Stimulated activated CD4-positive, alpha-beta T cell treated with anti-CD3 and anti-CD28 coated beads, Interleukin-4, amount 100 ng/mL, for 24 hours (primary cell): ENCODE results near the gene DUS1L.

Source experiments
- DNase-seq: peaks from one replicate; pipeline ENCODE4 v3.0.0-alpha.2; 2020

Gene DUS1L

GRCh38 chr17:82022310-82022980, 43.2 kb downstream of the DUS1L start, which contains the start of gene CENPX:
Gene CENPX, minus strand, starts transcription at chr17:82022878. Its CDS starts 17 bp downstream, at chr17:82022861.
- no peak for DNase-seq

GRCh38 chr17:82021900-82022309, 43.7 kb downstream of the DUS1L start:
- DNase-seq: no peak

- peak; percentile 57 for DNase-seq
These were observed 44.3 kb downstream of the DUS1L start for GRCh38 chr17:82021107-82021899.

- DNase-seq: no peak
These were observed 45.0 kb downstream of the DUS1L start for GRCh38 chr17:82020572-82021106.

GRCh38 chr17:82019690-82020571, 45.7 kb downstream of the DUS1L start:
- peak; percentile 64 for DNase-seq

DNA sequence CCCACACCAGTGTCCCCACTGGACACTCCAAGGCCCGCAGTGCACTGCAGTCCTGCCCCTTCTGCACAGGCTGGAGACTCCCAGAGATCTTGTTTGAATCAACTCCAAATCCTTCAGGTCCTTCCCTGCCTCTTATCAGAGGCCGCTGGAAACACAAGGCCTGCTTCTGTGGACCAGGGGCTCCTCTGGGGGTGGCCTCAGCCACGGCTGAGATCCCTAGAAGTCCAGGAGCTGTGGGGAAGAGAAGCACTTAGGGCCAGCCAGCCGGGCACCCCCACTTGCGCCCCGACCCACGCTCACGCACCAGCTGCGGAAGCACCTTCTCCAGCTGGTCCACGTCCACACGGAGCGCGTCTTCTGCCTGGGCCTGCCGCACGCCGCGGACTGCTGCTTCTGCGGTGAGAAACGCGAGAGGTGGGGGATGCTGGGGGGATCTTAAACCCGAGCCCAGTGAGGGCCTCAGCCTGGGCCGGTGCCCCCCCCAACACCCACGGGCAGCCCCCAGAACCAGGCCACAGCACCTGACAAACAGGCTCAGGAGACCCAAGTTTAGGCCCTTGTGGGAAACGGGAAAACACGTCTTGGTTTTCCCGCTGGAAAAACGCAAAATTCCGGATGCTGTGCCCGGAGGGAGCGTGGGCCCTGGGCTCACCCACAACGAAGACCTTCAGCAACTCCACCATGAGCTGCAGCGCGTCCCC, 46.5 kb downstream of the DUS1L start:
- no peak for DNase-seq

GRCh38 chr17:82018152-82018988, 47.2 kb downstream of the DUS1L start:
- no peak for DNase-seq

GRCh38 chr17:82017612-82018151, 47.9 kb downstream of the DUS1L start:
- DNase-seq: no peak

GRCh38 chr17:82016875-82017459, 48.6 kb downstream of the DUS1L start:
- no peak for DNase-seq

DNA sequence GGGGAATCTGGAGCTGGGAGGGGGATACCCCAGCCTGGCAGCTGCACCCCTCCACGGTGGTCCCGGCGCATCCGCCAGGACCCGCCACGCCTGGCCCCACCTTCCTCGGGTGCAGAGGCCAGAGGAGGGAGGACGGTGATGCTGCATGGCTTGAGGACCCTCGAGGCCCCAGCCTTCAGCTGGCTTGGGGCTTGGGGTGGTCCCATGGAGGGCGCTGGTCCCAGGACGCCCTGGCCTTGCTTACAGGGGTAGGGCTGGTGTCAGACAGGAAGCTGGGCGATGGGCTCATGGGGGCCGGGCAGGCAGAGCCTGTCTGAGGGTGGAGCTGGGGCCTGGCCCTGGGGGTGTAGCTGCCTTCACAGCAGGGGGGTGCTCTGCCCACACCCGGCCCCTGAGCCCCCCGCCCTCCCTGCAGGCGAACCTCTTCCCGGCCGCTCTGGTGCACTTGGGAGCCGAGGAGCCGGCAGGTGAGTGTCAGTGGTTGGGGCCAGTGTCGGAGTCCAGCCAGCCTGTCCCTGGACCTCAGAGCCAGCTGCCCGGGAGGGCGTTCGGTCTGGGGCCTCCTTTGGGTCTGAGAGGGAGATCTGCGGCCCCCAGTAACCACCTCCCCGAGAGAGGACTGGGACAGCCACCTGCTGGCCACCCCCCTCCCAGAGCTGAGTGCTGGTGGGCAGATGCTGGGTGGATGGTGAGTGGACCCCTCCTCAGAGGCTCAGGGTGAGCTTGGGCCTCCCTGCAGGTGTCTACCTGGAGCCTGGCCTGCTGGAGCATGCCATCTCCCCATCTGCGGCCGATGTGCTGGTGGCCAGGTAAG, 49.3 kb downstream of the DUS1L start:
- no peak for DNase-seq

GRCh38 chr17:82015311-82015971, 50.2 kb downstream of the DUS1L start:
- DNase-seq: no peak

DNA sequence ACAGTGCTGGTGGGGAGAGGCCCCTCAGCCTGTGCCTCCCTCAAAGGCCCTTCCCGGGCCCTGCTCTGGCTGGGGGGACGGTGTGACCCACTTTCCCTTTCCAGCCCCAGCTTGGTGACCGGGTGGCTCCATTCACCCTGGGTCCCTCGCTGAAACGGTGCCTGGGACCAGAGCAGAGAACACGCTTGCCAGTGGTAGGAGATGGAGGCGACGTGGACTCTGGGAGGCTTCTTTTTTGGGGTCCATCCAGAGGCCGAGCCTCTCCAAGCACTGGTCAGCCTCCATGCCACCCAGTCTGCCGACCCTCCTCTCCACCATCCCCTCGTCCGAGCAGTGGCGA, 50.7 kb downstream of the DUS1L start:
- DNase-seq: no peak

DNA sequence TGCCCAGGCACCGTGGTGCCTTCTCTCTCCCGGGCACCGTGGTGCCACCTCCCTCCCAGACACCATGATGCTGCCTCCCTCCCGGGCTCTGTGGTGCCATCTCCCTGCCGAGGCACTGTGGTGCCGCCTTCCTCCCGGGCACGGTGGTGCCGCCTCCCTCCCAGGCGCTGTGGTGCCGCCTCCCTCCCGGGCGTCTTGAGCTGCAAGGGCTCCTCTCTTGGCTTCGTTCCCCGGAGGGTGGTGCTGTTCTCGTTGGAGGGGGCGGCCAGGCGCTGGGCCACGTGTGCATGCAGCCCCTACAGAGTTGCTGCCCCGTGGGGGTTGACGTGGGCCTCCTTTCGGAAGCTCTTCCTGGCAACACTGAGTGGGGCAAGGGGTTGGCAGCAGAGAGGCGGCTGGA, 51.2 kb downstream of the DUS1L start:
- no peak for DNase-seq

- DNase-seq: no peak
These were observed 51.8 kb downstream of the DUS1L start for GRCh38 chr17:82013772-82014321.

DNA sequence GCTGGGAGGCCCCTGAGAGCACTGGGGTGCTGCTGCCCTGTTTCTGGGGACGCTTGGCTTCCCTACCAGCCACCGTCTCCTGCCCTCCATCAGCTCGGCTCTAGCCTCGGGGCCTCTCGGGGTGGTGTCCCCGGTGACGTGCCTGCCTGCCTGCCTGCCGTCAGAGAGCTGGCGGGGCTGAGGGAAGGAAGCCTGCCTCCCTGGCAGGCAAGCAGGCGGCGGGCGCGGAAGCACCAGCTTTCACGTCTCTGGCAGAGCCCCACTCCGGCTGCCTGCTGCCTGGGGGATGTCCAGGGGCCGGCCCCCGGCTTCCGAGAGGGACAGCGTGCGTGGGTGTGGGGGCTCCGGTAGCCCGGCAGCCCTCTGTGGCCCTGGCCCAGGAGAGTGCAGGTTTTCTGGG, 52.3 kb downstream of the DUS1L start:
- no peak for DNase-seq

DNA sequence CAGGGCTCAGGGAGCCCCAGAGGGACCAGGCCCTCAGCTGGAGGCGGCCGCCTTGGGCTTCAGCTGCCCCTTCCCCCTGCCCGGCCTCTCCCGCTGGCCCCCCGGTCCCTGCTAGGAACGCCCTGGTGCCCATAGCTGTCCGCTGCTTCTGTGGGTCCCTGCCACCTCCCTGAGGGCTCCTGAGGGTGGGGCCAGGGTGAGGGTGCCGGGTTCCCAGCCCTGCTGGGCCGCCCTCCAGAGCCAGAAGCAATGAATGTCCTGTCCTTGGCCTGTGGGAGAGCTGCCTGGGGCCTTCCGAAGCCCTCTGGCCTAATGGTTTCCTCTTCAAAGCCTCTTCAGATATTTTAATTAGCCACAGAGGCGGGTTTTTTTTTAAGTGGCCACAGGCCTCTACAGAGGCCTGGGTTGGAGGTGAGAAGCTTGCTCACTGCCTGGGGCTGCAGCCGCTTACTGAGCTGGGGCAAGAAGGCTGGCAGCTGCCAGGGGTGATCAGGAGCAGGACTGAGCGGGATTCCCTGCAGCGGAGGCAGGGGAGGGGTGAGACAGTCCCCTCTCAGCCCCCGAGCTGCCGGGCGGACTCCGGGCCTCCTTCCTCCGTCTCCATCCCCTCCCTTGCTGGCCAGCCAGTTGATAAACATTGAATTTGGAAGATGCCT, 52.8 kb downstream of the DUS1L start:
- no peak for DNase-seq

GRCh38 chr17:82012261-82012639, 53.4 kb downstream of the DUS1L start:
- DNase-seq: no peak

GRCh38 chr17:82011617-82012187, 53.9 kb downstream of the DUS1L start:
- DNase-seq: no peak
